ENCODE measurements around the gene IRF2.

GRCh38 chr4:184344899-184345572 is 129.3 kb downstream of the IRF2 start:
- TF ChIP-seq CTCF (IDR thresholded peaks at IDR 0.05; ENCODE audit: poor library complexity, severe bottlenecking) (no peak), EZH2 (IDR thresholded peaks at IDR 0.05; ENCODE audit: borderline replicate concordance, insufficient read depth, low read length, poor library complexity, severe bottlenecking) (no peak)
